ENCODE data around the gene CPT1C.
"Not testable (repeated sequence)": the region's sequence is repeated elsewhere in the genome, so short reads cannot be mapped to it uniquely, and the experiment has no call there.

CPT1C gene

DNA sequence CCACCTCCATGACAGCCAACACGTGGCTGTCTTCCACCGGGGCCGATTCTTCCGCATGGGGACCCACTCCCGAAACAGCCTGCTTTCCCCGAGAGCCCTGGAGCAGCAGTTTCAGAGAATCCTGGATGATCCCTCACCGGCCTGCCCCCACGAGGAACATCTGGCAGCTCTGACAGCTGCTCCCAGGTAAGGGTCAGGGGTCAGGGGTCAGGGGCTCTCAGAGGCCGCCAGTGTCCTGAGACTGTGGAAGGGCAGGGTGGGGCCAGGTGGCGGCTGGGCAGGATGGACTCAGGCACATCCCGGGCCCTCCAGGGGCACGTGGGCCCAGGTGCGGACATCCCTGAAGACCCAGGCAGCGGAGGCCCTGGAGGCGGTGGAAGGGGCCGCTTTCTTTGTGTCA, 15.0 kb downstream of the CPT1C start:
- DNase-seq (ENCODE audit: low spot score) = no peak

- no peak for DNase-seq (ENCODE audit: low spot score)
These were observed 19.5 kb downstream of the CPT1C start for GRCh38 chr19:49710372-49710951.

DNA sequence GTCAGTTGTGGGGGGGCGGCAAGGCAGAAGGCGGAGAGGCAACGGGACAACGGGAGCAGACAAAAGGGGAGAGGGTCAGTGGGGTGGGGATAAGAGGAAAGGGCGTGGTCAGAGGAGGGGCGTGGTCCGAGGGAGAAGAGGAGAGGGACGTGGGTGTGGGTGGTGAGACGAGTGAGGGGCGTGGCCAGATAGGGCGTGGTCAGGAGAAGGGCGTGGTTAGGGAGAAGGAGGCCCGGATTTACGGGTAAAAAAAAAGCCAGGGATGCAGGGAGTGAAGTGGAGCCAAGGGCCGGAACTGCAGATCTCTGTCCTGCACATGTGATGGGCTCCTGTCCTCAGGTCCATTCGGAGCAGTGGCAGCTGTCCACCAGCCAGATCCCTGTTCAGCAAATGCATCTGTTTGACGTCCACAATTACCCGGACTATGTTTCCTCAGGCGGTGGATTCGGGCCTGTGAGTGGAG, 21.5 kb downstream of the CPT1C start:
- no peak for DNase-seq (ENCODE audit: low spot score)

DNA sequence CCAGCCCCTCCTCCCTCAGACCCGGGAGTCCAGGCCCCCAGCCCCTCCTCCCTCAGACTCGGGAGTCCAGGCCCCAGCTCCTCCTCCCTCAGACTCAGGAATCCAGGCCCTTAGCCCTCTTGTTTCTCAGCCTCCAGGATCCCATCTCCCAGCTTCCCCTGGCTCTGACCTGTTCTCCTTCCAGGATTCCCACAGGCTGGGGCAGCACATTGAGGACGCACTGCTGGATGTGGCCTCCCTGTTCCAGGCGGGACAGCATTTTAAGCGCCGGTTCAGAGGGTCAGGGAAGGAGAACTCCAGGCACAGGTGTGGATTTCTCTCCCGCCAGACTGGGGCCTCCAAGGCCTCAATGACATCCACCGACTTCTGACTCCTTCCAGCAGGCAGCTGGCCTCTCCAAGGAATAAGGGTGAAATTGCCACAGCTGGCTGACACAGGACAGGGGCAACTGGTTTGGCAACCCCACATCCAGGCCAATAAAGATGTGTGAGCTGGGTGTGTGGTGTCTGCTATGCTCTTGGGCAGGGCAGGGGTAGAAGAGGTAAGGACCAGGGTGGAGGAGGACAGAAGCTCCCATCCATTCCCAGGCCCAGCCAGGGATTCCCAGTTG, 22.4 kb downstream of the CPT1C start:
- no peak for DNase-seq (ENCODE audit: low spot score)

DNA sequence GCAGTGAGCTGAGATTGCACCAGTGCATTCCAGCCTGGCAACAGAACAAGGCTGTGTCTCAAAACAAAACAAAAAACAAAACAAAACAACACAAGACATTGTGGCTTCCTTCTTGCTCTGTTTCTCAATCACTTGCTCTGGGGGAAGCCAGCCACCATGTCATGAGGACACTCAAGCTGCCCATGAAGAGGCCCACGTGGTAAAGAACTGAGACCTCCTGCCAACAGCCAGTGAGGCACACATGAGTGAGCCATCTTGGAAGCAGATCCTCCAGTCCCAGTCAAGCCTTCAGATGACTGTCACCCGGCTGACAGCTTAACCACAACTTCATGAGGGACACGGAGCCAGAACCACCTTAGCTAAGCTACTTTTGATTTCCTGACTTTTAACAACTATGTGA, 25.2 kb downstream of the CPT1C start:
- DNase-seq (ENCODE audit: low spot score) = peak; percentile 3

GRCh38 chr19:49718511-49718910, 27.6 kb downstream of the CPT1C start:
- DNase-seq (ENCODE audit: low spot score) = no peak

GRCh38 chr19:49718991-49719390, 28.1 kb downstream of the CPT1C start:
- no peak for DNase-seq (ENCODE audit: low spot score)

DNA sequence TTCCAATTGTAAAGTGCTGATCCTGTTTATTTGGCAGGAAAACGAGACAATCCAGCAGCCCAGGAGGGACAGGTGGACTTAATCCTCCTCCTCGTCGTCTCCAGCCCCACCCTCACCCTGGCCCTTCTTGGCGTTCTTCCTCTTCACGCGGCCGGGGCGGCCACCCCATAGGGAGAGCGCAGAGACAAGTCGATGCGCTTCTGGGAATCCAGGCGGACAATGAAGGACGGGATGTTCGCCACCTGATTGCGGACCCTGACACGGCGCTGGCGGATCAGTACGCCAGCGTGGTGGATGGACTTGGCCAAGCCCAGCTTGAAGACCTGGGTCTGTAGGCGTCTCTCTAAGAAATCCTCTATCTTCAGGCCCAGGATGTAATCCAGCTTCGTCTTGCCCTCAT, 28.5 kb downstream of the CPT1C start:
- not testable (repeated sequence) for DNase-seq (ENCODE audit: low spot score)

DNA sequence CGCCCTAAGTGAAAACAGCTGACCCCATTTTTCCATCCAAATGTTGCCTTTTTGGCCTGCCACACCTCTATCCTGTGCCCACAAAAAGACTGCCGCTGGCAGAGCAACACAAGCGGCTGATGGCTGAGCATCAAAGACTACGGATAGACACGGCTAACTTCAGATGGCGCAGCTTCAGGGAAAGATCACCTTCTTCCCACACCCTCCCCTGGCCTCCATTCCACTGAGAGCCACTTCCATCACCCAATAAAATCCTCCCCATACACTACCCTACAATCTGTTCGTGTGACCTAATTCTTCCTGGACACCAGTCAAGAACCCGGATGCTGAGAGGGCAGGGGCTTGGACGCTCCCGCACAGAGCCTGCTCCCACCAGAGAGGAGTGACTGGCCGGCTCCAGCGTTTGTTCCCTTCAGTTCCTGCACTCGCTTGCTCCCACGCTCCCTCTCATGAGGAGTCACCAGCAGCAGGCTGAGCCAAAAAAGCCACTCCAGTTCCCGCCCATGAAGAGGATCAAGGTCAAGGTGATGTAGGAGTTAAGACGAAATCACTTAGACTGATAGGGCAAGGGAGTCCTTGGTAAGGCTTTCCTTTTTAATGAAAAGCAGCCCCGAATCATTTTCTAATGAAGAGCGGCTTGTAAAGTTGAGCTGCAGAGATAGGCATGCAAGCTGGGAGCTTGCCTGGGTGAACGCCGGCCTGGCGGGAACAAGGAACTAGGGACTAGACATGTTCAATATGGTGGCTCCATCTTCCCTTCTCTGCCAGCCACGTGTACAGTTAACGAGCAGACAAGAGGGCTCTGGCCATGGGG, 36.5 kb downstream of the CPT1C start:
- DNase-seq (ENCODE audit: low spot score) = no peak

DNA sequence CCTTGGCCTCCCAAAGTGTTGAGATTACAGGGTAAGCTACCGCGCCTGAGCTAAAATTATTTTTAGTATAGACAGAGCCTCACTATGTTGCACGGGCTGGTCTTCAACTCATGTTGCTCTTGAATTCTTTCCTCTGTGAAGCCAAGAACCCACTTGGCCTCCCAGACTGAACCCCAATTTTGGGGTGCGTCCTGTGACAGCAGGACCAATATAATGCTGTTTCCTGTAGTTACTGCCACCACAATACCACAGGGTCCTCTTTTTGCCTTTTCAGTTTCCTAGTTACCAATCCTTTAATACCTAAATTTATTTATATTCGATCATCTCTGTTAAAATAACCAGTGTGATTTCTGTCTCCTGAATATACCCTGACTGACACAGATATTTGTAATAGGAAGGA, 39.2 kb downstream of the CPT1C start:
- no peak for DNase-seq (ENCODE audit: low spot score)

- DNase-seq (ENCODE audit: low spot score) = no peak
These were observed 47.4 kb downstream of the CPT1C start for GRCh38 chr19:49738268-49738667.

DNA sequence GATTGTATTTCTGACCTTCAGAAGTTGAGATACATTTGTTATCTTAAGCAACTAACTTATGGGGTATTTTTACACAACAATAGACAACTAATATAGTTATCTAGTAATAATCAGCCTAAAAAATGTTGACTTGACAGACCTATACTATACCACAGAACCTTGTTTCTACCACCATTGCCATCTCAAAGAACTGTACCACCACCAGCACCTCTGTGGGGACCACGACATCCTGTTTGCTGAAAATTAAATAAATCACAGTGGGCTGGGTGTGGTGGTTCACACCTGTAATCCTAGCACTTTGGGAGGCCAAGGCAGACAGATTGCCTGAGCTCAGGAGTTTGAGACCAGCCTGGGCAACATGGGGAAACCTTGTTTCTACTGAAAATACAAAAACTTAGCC, 48.2 kb downstream of the CPT1C start:
- DNase-seq (ENCODE audit: low spot score) = no peak

DNA sequence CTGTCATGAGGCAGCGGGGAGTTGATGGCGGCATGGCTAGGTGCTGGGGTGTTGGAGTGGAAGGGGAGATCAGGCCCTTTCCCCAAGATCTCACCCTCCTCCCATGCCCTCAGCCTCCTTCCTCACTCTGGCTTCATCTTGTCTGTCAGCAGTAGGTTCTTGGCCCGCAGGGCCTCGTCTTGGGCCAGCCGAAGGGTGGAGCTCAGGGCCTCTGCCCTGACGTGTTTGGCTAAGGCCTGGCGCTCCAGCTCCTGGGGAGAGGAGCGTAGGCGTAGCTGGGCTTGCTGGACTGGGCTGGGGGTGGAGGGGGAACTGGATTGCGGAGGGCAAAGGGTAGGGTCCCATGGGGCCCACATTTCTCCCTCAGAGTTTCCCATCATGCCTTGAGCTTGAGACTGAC, 49.0 kb downstream of the CPT1C start:
- DNase-seq (ENCODE audit: low spot score) = no peak

DNA sequence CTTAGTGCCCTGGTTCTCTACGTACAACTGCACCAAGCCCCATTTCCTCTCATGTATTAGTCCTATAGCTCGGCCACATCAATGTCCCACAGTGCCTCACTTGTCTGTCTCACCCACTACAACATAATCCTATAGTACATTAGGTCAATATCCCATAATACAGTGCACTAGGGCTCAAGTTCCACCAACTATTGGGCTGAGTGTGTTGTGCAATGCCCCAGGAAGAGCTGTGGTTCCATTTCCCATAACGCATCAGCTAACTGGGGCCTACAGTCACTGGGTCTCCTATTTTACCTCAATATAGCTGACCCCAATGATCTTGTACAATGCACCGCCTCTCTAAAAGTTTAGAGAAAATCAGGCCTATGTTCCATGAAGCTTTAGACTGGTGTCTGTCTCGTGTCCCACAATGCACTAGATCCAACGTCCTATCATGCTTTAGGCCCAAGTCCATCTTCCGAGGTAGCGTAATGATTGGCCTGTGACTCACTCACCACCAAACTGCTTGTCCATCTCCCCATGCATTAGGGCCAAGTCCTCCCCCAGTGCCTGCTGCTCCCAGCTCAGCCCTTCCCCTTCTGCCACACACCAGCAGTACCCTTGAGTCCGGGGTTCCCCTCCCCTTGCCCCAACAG, 50.4 kb downstream of the CPT1C start:
- no peak for DNase-seq (ENCODE audit: low spot score)

- DNase-seq (ENCODE audit: low spot score) = no peak
These were observed 54.0 kb downstream of the CPT1C start for GRCh38 chr19:49744946-49745381.

DNA sequence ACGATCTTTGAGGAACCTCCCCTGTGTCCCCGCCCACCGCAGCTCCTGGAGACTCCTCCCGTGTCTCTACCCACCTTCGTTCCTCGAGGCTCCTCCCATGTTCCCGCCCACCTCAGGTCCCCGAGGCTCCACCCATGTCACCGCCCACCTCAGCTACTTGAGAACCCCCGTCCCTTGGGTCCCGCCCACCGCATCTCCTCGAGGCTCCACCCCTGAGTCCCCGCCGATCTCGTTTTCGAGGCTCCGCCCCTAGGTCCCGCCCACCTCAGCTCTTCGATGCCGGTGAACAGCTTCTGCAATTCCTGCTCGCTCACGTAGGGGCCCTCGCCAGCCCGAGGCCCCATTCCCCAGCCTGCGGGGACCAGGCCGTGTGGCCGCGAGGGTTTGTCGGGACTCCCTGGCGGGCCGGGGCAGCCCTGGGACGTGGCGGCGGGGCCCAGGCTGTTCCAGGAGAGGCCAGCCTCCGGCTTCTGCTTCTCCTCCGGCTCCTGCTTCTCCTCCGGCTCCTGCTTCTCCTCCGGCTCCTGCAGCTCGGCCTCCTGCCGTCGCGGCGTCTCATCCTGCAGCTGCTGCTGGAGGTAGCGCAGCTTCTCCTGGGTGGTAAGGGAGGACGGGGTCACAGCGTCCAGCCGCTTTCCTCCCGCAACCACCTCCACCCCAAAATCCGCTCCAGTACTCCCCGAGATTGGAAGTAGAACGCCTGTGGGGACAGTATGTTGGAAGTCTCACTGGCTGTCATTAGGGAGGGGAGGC, 55.5 kb downstream of the CPT1C start:
- DNase-seq (ENCODE audit: low spot score) = peak; percentile 28

GRCh38 chr19:49749055-49749716, 58.3 kb downstream of the CPT1C start:
- no peak for DNase-seq (ENCODE audit: low spot score)

GRCh38 chr19:49749771-49750170, 58.9 kb downstream of the CPT1C start:
- DNase-seq (ENCODE audit: low spot score) = no peak

GRCh38 chr19:49752701-49753100, 61.8 kb downstream of the CPT1C start:
- no peak for DNase-seq (ENCODE audit: low spot score)

- no peak for DNase-seq (ENCODE audit: low spot score)
These were observed 65.0 kb downstream of the CPT1C start for GRCh38 chr19:49755956-49756355.

GRCh38 chr19:49758292-49758691, 67.4 kb downstream of the CPT1C start:
- DNase-seq (ENCODE audit: low spot score) = no peak

GRCh38 chr19:49761249-49761624, 70.3 kb downstream of the CPT1C start:
- DNase-seq (ENCODE audit: low spot score) = no peak
